OCI-LY3 (cell line): ENCODE measurements around the gene ERC2.

Experiments
- H2AFZ ChIP-seq: fragments of 200-600, 300-600 bp; shearing (Covaris generic); 2 replicates; pipeline ENCODE4 v1.6.0; 2014; ENCODE audit warnings: antibody characterized with exemption, low read depth, low read length
- H3K27ac ChIP-seq: fragments of 200-600, 300-600 bp; sonication (generic); 2 replicates; pipeline ENCODE4 v1.5.1; 2014; ENCODE audit warnings: mild to moderate bottlenecking, low read length, moderate library complexity, mixed read lengths
- H3K27me3 ChIP-seq: fragments of 200-600, 300-600 bp; sonication (generic); 2 replicates; pipeline ENCODE4 v1.6.1; 2014; ENCODE audit warnings: low read depth, low read length, mixed read lengths
- H3K36me3 ChIP-seq: fragments of 200-600, 300-600 bp; sonication (generic); replicated peaks from 2 replicates; pipeline ENCODE3; 2014; ENCODE audit warnings: low read depth, low read length, mixed read lengths
- H3K4me1 ChIP-seq: fragments of 300-600, 200-600 bp; sonication (generic); 2 replicates; pipeline ENCODE4 v1.6.1; 2014; ENCODE audit warnings: low read length, mixed read lengths
- H3K4me2 ChIP-seq: fragments of 200-600, 300-600 bp; sonication (generic); 2 replicates; pipeline ENCODE4 v1.6.1; 2014; ENCODE audit warnings: low read length, mixed read lengths
- H3K4me3 ChIP-seq: fragments of 300-600, 200-600 bp; sonication (generic); 2 replicates; pipeline ENCODE4 v1.5.1; 2014; ENCODE audit warnings: antibody characterized with exemption, mild to moderate bottlenecking, low read length, moderate library complexity
- H3K79me2 ChIP-seq: fragments of 300-600, 200-600 bp; shearing (Covaris generic); 2 replicates; pipeline ENCODE4 v1.6.1; 2014; ENCODE audit warnings: mild to moderate bottlenecking, low read length, mixed read lengths
- H3K9ac ChIP-seq: fragments of 300-600, 200-600 bp; shearing (Covaris generic); 2 replicates; pipeline ENCODE4 v1.6.0; 2014; ENCODE audit warnings: mild to moderate bottlenecking, low read length, moderate library complexity
- H3K9me3 ChIP-seq: fragments of 200-600, 300-600 bp; shearing (Covaris generic); 2 replicates; pipeline ENCODE4 v1.6.1; 2014; ENCODE audit warnings: low read length, mixed read lengths; ENCODE audit not compliant: insufficient read depth
- H4K20me1 ChIP-seq: fragments of 200-600, 300-600 bp; sonication (generic); 2 replicates; pipeline ENCODE4 v1.6.1; 2016; ENCODE audit warnings: low read length, mixed read lengths; ENCODE audit not compliant: insufficient read depth
- EZH2phosphoT487 ChIP-seq: fragments of 200-600 bp; shearing (Covaris generic); IDR thresholded peaks from 2 replicates; pipeline ENCODE4 v1.6.1; 2018; ENCODE audit warnings: antibody characterized with exemption, mixed run types, low read depth
- TF ChIP-seq, protein P1 (sequence below): fragments of 200-600, 300-600 bp; sonication (generic); IDR thresholded peaks from 2 replicates; pipeline ENCODE4 v1.5.1; 2014; ENCODE audit warnings: antibody characterized with exemption, low read length, low read depth

The ERC2 gene

DNA sequence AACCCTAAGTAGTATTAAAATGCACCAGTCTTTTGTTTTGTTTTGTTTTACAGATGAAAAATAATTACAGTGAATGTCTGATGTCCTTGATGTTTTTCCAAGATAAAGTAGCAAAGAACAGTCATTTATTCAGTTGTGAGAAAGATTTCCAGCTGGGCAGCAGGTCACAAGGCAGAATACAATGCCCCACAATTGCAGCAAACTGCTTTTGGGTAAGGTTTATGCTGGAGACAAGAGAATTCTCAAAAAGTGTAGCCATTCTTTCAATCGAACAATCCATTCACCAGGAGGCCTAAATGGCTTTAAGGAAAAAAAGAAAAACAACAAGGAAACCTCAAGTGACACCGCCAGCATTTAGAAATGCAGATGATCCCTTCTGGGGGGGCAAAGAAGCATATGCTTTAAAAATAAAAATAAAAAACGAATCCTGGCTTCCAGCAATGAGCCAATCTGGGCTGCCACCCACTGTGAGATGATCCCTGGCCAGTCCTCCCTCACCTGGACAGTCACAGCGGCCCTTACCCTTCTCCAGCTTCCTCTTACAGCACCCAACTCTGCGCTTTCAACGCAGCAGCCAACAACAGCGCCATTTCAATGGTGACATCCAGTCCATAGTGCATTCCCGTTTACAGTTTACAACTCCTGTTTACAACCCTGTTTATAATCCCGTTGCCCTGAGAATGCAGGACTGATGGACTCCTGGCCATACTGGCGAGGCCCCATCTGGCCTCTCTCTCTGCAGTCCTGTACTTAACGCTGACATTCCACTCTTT, 955.5 kb downstream of the ERC2 start:
- Histone ChIP-seq H3K27ac (no peak overlapping the region), H3K27me3 (peaks cover 47% of the 10 kb centered on the region), H3K79me2 (no peaks in the 10 kb centered on the region), H3K4me3 (no peak overlapping the region), H3K9ac (no peak overlapping the region), H2AFZ (no peak overlapping the region), H3K9me3 (no peaks in the 10 kb centered on the region), H3K36me3 (no peaks in the 10 kb centered on the region), H3K4me2 (no peak overlapping the region), H4K20me1 (no peaks in the 10 kb centered on the region), H3K4me1 (no peaks in the 10 kb centered on the region; the same call in 1 of the 2 replicates)
- TF ChIP-seq, protein P1, sequence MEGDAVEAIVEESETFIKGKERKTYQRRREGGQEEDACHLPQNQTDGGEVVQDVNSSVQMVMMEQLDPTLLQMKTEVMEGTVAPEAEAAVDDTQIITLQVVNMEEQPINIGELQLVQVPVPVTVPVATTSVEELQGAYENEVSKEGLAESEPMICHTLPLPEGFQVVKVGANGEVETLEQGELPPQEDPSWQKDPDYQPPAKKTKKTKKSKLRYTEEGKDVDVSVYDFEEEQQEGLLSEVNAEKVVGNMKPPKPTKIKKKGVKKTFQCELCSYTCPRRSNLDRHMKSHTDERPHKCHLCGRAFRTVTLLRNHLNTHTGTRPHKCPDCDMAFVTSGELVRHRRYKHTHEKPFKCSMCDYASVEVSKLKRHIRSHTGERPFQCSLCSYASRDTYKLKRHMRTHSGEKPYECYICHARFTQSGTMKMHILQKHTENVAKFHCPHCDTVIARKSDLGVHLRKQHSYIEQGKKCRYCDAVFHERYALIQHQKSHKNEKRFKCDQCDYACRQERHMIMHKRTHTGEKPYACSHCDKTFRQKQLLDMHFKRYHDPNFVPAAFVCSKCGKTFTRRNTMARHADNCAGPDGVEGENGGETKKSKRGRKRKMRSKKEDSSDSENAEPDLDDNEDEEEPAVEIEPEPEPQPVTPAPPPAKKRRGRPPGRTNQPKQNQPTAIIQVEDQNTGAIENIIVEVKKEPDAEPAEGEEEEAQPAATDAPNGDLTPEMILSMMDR, result no peak
- no peak for TF ChIP-seq EZH2phosphoT487

DNA sequence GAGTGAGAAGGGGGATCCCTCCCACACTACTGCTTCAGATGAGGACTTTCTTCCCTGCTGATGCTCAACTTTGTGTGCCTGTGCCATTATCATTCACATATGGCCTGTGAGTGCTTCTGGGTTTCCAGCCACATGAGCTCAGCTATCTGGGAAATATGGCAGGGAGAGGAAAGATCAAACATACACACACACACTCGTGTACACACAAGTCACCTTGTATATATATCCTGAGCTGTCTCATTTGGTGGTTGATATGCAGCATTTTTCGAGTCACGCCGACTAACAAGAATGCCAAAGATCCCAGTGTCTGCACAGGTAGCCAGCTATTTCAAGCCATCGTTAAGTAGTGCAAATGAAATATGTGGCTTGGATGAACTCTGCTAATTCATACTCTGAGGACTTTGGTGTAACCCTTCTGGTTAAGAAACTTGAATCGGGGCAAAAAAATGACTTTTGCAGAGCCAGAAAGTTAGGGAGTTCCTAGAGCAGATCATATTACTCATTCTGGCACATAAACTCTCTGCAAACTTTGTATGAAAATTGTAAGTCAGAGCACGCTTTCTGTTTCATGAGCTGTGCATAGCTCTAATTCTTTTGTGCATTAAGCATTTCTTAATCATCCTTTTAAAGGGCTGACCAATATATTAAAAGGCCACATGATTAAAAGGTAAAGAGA, 956.2 kb downstream of the ERC2 start:
- H3K9ac ChIP-seq, result no peak overlapping the region
- no peaks in the 10 kb centered on the region for H3K9me3 ChIP-seq
- TF ChIP-seq, protein P1, result no peak
- no peak for TF ChIP-seq EZH2phosphoT487
- H2AFZ ChIP-seq, result no peak overlapping the region
- H3K36me3 ChIP-seq, result no peaks in the 10 kb centered on the region
- H3K4me2 ChIP-seq, result no peak overlapping the region
- no peak overlapping the region for H3K27ac ChIP-seq
- no peaks in the 10 kb centered on the region for H3K79me2 ChIP-seq
- peaks cover 47% of the 10 kb centered on the region for H3K27me3 ChIP-seq
- H4K20me1 ChIP-seq, result no peaks in the 10 kb centered on the region
- H3K4me3 ChIP-seq, result no peak overlapping the region
- H3K4me1 ChIP-seq, result no peaks in the 10 kb centered on the region; the same call in 1 of the 2 replicates

DNA sequence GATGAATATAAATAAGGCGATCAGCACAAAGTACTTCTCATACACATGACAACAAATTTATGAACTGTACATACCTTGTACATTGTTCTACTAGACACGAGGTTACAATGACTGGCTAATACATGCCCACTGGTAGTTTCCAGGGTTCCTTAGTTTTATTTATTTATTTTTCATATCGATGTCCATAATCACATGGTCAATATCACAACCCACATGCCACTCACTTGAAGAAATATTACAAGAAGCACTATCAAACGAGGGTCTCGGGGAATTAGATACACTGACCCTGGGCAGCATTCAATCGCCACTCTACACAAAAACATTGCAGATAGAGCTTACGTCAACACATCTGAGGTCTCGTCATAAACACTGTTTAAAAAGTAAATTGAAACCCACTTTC, 959.9 kb downstream of the ERC2 start:
- Histone ChIP-seq H3K27me3 (peaks cover 28% of the 10 kb centered on the region), H3K27ac (no peak overlapping the region), H3K9me3 (no peaks in the 10 kb centered on the region), H4K20me1 (no peaks in the 10 kb centered on the region), H3K79me2 (no peaks in the 10 kb centered on the region), H2AFZ (no peak overlapping the region), H3K4me2 (no peak overlapping the region), H3K9ac (no peak overlapping the region), H3K4me3 (no peak overlapping the region), H3K4me1 (no peaks in the 10 kb centered on the region), H3K36me3 (no peaks in the 10 kb centered on the region)
- TF ChIP-seq, protein P1, result no peak
- no peak for TF ChIP-seq EZH2phosphoT487

DNA sequence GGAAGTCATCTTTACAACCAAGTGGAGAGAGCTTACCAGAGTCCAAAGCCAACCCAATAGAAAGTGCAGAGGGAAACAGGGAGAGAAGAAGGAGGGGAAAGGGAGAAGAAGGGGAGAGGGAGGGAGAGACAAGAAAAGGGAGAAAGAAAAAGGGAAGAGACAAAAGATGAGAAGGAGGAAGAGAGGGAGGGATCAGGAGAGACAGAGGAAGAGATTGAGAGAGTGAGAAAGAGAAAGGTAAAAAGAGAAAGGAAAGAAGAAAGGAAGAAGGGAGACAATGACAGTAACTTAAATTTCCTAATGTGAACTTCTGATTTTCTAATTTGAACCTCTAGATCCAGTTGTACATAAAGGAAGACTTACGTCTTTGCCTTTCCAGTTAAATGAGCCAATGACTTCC, 960.5 kb downstream of the ERC2 start:
- Histone ChIP-seq H3K79me2 (no peaks in the 10 kb centered on the region), H4K20me1 (no peaks in the 10 kb centered on the region), H3K4me2 (no peak overlapping the region), H3K27ac (no peak overlapping the region), H3K9ac (no peak overlapping the region), H2AFZ (no peak overlapping the region), H3K27me3 (peaks cover 23% of the 10 kb centered on the region), H3K4me1 (no peaks in the 10 kb centered on the region), H3K4me3 (no peak overlapping the region), H3K9me3 (no peaks in the 10 kb centered on the region), H3K36me3 (no peaks in the 10 kb centered on the region)
- no peak for TF ChIP-seq EZH2phosphoT487
- TF ChIP-seq, protein P1, result no peak
